Kasumi-1 (cell line): ENCODE measurements around the gene MTA3.
"Not testable (repeated sequence)": the region's sequence is repeated elsewhere in the genome, so short reads cannot be mapped to it uniquely, and the experiment has no call there.

Source experiments
- DNase-seq, 2 experiments: peaks; one replicate each; lab custom pipeline; 2025; lab: John Stamatoyannopoulos, UW

Gene MTA3

GRCh38 chr2:42567364-42567763 lies 1.1 kb upstream of the MTA3 start:
- no peak for DNase-seq

- DNase-seq, result no peak
These were observed 529 bp upstream of the MTA3 start for GRCh38 chr2:42567806-42568400.

- peak in 1 of 2 experiments; percentile 24 for DNase-seq
These were observed 782 bp downstream of the MTA3 start for GRCh38 chr2:42569116-42569711.

GRCh38 chr2:42569883-42570282 lies 1.5 kb downstream of the MTA3 start:
- DNase-seq, result no peak

GRCh38 chr2:42572297-42573081 lies 4.1 kb downstream of the MTA3 start:
- DNase-seq, result no peak

- DNase-seq, result no peak
These were observed 4.8 kb downstream of the MTA3 start for GRCh38 chr2:42573256-42573655.

- DNase-seq, result no peak
These were observed 7.1 kb downstream of the MTA3 start for GRCh38 chr2:42575458-42576064.

- no peak for DNase-seq
These were observed 10.2 kb downstream of the MTA3 start for GRCh38 chr2:42578621-42579020.

GRCh38 chr2:42581257-42581656 lies 12.8 kb downstream of the MTA3 start:
- DNase-seq, result no peak

GRCh38 chr2:42584628-42585027 lies 16.2 kb downstream of the MTA3 start:
- not testable (repeated sequence) for DNase-seq

GRCh38 chr2:42585779-42586178 lies 17.3 kb downstream of the MTA3 start:
- no peak for DNase-seq

GRCh38 chr2:42587526-42588117 lies 19.2 kb downstream of the MTA3 start:
- DNase-seq, result no peak

- no peak for DNase-seq
These were observed 19.7 kb downstream of the MTA3 start for GRCh38 chr2:42588121-42588520.

GRCh38 chr2:42590176-42590575 lies 21.7 kb downstream of the MTA3 start:
- DNase-seq, result no peak

- no peak for DNase-seq
These were observed 24.9 kb downstream of the MTA3 start for GRCh38 chr2:42593282-42593681.

GRCh38 chr2:42598656-42599055 lies 30.2 kb downstream of the MTA3 start:
- DNase-seq, result peak; percentile 3 to 30

GRCh38 chr2:42601076-42601475 lies 32.6 kb downstream of the MTA3 start:
- no peak for DNase-seq

- no peak for DNase-seq
These were observed 33.9 kb downstream of the MTA3 start for GRCh38 chr2:42602218-42602875.

- DNase-seq, result no peak
These were observed 34.4 kb downstream of the MTA3 start for GRCh38 chr2:42602876-42603219.

- not testable (repeated sequence) for DNase-seq
These were observed 36.0 kb downstream of the MTA3 start for GRCh38 chr2:42604341-42604867.

- not testable (repeated sequence) for DNase-seq
These were observed 37.7 kb downstream of the MTA3 start for GRCh38 chr2:42606166-42606565.
